Posterior vena cava (tissue), 2 donors: Measurements from ENCODE around the gene ADGRF1. TPM values are rescaled to one million over a fixed set of nuclear protein-coding genes. Genes with fewer than 3 reads are reported as not detected.
"Not testable (repeated sequence)": the region's sequence is repeated elsewhere in the genome, so short reads cannot be mapped to it uniquely, and the experiment has no call there.

Source experiments
- DNase-seq: peaks from one replicate; pipeline ENCODE4 v3.0.0-alpha.2; 2020; ENCODE audit warnings: low spot score
- intact Hi-C, 2 donors: fragments of 100-400 bp; cut with DNase I; formaldehyde crosslinking; loops; one replicate each; pipeline versions ENCODE4 v1.14.1 to v1.14.2; 2022 to 2023
- long read RNA-seq, 2 donors: library from polyadenylated mRNA; unstranded; transcript quantifications; one replicate each; pipeline ENCODE4 v2.0.0, GENCODE V29; 2020 to 2021
- total RNA-seq, 2 donors: library from RNA; stranded (reverse); fragmentation: NEBNext Ultra II Directional; extraction: Animal tissue kit (Norgen Biotek cat#: 25700); gene quantifications; one replicate each; pipeline ENCODE4 v1.2.1, GENCODE V29; 2021
- donor health status: DM: yes; HTN: yes; CAD: no.
- donor health status: DM: yes; HTN: yes; CAD: no.

ADGRF1 gene
- not detected for total RNA-seq
- long read RNA-seq, donor 1 = 0 reads
- long read RNA-seq, donor 2 = 0 reads

GRCh38 chr6:47042275-47042791 lies at the start of gene ADGRF1:
ADGRF1 (minus strand) TSS chr6:47042332; CDS start chr6:47029061, 13,271 bp downstream.
- no peak for DNase-seq
- intact Hi-C loops = no loop called here

- intact Hi-C loops = no loop called here
- no peak for DNase-seq
Observed at GRCh38 chr6:47090881-47091280, 48.7 kb upstream of the ADGRF1 start.

GRCh38 chr6:47089473-47089872 lies 47.3 kb upstream of the ADGRF1 start:
- intact Hi-C loops, DNase-seq: not testable (repeated sequence)

- DNase-seq = no peak
- intact Hi-C loops = no loop called here
Observed at GRCh38 chr6:47086051-47086770, 44.1 kb upstream of the ADGRF1 start.

DNA sequence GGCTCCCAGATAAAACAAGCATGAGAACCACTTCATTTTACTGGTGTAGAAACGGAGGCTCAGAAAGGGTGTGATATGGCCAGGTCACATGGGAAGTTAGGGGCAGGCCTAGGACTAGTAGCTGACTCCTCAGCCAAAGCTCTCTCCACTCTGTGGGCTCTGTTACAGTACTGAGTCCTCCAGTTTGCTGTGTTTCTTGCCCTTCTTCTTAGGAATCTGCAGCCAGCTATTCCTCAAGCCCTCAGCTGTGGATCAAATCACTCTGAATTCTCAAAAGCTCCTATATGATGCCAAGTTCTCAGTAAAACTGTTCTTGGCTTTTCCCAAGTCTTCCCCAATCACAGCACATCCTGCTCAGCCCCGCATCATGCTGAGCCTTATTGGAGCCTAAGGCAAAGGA lies 42.5 kb upstream of the ADGRF1 start:
- DNase-seq = no peak
- intact Hi-C loops = no loop called here

GRCh38 chr6:47083586-47084047 lies 41.5 kb upstream of the ADGRF1 start:
- intact Hi-C loops = no loop called here

DNA sequence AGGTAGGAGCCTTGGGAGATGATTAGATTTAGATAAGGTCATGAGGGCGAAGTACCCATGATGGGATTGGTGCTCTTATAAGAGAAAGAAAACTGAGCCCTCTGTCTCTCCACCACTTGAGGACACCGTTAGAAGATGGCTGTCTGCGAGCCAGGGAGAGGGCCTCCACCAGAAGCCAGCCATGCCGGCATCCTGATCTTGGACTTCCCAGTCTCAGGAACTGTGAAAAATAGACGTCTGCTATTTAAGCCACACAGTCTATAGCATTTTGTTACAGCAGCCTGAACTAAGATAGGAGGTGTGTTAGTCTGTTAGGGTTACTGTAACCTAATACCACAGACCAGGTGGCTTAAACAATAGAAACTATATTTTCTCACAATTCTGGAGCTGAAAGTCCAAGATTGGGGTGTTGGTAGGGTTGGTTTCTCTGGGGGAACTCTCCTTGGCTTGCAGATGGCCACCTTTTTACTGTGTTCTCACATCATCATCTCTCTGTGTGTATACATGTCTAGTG lies 38.0 kb upstream of the ADGRF1 start:
- DNase-seq = no peak
- intact Hi-C loops = no loop called here

More at GRCh38 chr6:47083586-47084047, 41.5 kb upstream of the ADGRF1 start:
- DNase-seq = peak; percentile 94

DNA sequence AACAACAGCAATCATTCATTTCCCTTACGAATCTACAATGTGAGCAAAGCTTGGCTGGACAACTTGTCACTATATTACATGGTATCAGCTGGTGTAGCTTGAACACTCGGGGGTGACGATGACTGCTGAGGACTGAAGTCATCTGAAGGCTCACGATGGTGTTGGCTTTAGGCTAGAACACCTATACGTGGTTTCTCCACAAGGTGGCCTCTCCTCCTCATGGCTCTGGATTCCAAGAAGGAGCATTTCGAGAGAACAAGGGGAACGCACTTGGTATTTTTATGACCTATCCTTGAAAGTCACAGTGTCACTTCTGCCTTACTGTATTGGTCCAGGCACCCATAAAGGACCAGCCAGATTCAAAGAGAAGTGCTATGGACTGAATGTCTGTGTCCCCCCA lies 37.5 kb upstream of the ADGRF1 start:
- intact Hi-C loops = no loop called here
- DNase-seq = no peak

GRCh38 chr6:47078991-47079390 lies 36.9 kb upstream of the ADGRF1 start:
- DNase-seq = no peak
- intact Hi-C loops = no loop called here

DNA sequence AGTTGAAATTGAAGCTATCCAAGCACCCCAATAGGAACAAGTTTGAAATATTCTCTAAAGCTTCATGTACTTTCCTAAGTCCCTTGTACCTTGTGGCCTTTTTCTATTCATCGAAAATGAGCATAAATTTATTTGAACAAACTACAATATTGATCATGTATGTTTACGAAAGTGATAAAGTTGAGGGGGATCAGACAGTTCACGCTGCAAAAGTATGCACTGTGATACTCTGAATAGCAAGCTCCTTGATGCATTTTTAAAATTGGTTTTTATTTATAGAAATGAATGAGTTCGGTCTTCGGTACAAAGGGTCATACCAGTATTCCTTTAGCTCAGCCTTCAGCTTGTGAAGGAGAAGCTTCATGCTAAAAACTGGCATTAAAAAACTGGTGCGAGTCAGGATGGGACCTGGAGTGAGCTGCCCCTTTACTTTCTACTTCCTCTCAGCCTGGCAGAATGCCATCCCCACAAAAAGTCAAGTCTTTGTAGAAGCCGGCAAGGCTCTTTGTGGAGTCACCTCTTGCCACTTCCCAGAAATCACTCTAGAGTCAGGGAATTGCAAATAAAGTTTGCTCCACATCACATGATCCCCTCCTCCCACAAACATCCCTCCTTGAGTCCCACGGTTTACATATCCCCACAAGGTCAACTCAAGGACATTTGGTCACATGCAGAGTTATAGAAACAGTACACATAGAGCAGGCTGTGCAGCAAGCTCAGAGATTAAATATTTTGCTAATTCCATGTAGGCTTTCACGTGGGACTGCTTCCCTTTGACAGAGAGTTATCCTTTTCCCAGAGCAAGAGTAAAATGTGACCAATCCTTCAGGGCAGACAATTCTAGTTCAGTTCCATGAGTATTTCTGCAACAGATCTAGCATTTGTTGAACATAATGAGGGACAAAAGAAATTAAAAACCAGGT lies 34.6 kb upstream of the ADGRF1 start:
- intact Hi-C loops = no loop called here
- no peak for DNase-seq

DNA sequence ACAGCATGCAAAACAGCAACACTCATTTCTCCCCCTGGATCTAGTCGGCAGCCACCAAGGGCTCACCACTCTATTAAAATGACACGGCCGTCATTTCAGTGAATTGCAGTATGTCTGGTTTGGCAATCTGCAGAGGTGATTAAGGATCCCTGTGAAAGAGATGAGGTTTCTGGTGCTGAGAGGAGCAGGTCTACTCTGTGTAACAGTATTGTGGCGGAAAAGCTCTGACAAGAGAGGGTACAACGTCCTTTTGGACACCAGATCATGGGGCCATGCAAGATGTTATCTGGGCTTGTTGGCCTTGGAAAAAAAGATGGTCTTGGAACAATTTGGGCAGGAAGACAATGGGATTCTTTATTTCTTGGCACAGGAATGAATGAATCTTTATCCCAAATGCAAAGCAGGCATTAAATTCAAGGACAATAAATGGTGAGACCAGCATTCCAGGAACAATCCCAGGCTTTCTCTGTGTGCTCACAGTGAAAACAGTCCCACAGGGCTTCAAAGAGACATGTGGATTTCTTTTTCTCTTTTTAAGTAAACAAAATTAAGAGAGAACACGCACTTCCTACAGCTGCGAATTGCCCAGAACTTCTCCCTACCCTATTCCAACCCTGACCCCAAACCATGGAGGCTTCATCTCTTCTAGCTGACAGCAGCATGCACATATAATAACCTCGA lies 33.7 kb upstream of the ADGRF1 start:
- intact Hi-C loops = no loop called here
- no peak for DNase-seq

GRCh38 chr6:47075168-47075567 lies 33.0 kb upstream of the ADGRF1 start:
- intact Hi-C loops = no loop called here

GRCh38 chr6:47073125-47074110 lies 31.3 kb upstream of the ADGRF1 start:
- intact Hi-C loops = no loop called here

More at GRCh38 chr6:47075168-47075567, 33.0 kb upstream of the ADGRF1 start:
- no peak for DNase-seq

GRCh38 chr6:47072667-47073066 lies 30.5 kb upstream of the ADGRF1 start:
- no peak for DNase-seq
- intact Hi-C loops = no loop called here

More at GRCh38 chr6:47073125-47074110, 31.3 kb upstream of the ADGRF1 start:
- no peak for DNase-seq

GRCh38 chr6:47071681-47072080 lies 29.5 kb upstream of the ADGRF1 start:
- intact Hi-C loops = no loop called here
- DNase-seq = no peak

GRCh38 chr6:47070461-47070860 lies 28.3 kb upstream of the ADGRF1 start:
- intact Hi-C loops = no loop called here
- DNase-seq = no peak

- intact Hi-C loops = no loop called here
- no peak for DNase-seq
Observed at GRCh38 chr6:47069156-47069555, 27.0 kb upstream of the ADGRF1 start.

GRCh38 chr6:47066418-47066817 lies 24.3 kb upstream of the ADGRF1 start:
- intact Hi-C loops = no loop called here
- no peak for DNase-seq
